Fibroblast of the aortic adventitia (primary cell): ENCODE results near the gene KCNJ10. TPM values are rescaled to one million over a fixed set of nuclear protein-coding genes. Genes with fewer than 3 reads are reported as not detected.
A peak's percentile ranks its signal among the peaks of the same experiment; 100 is the strongest.

Experiments
- DNase-seq: peaks from one replicate; pipeline ENCODE4 v3.0.0-alpha.2; 2010; ENCODE audit warnings: low read depth
- H3K4me3 ChIP-seq: 2 replicates; pipeline ENCODE4 v1.5.1; 2011; ENCODE audit warnings: low read depth, mild to moderate bottlenecking, control low read depth, low read length, moderate library complexity
- CTCF ChIP-seq: IDR thresholded peaks from 2 replicates; pipeline ENCODE4 v1.5.1; 2011; ENCODE audit warnings: mild to moderate bottlenecking, low read length, control low read depth, inconsistent platforms; ENCODE audit not compliant: insufficient read depth
- total RNA-seq: library from RNA; depleted of rRNA; stranded (reverse); fragments of >200 nt; gene quantifications from 2 replicates; pipeline ENCODE4 v1.2.3, GENCODE V29; 2012; ENCODE audit warnings: low replicate concordance

Gene KCNJ10
- total RNA-seq, 1 donor: not detected

GRCh38 chr1:160070243-160071163 is 543 bp upstream of the KCNJ10 start:
- H3K4me3 ChIP-seq: peak overlapping the region; percentile 65
- DNase-seq: peak; percentile 35
- no peak for TF ChIP-seq CTCF

GRCh38 chr1:160068225-160068624 is 1.7 kb downstream of the KCNJ10 start:
- no peak for DNase-seq
- H3K4me3 ChIP-seq: no peak overlapping the region
- no peak for TF ChIP-seq CTCF

- TF ChIP-seq CTCF: no peak
- H3K4me3 ChIP-seq: no peak overlapping the region
- DNase-seq: no peak
Measured at GRCh38 chr1:160066829-160067745, 2.9 kb downstream of the KCNJ10 start.

- H3K4me3 ChIP-seq: no peak overlapping the region
- DNase-seq: no peak
- no peak for TF ChIP-seq CTCF
Measured at GRCh38 chr1:160064746-160065145, 5.2 kb downstream of the KCNJ10 start.

- H3K4me3 ChIP-seq: no peak overlapping the region
- no peak for DNase-seq
- no peak for TF ChIP-seq CTCF
Measured at GRCh38 chr1:160064164-160064563, 5.8 kb downstream of the KCNJ10 start.

- TF ChIP-seq CTCF: no peak
- no peak overlapping the region for H3K4me3 ChIP-seq
- DNase-seq: no peak
Measured at GRCh38 chr1:160063176-160063575, 6.8 kb downstream of the KCNJ10 start.
